HepG2 (cell line): ENCODE data around the gene MTCP1. TPM values are rescaled to one million over a fixed set of nuclear protein-coding genes. Genes with fewer than 3 reads are reported as not detected.

Source experiments
- ATAC-seq: fragments of 200-7000 bp; cut with Tn5 transposase; 3 replicates; pipeline ENCODE4 v1.9.1; 2020; ENCODE audit warnings: mild to moderate bottlenecking, moderate library complexity
- BruUV-seq: library from RNA; stranded (reverse); fragments of 400-500 nt; replicated peaks from 2 replicates; lab custom pipeline; 2021; lab: Mats Ljungman, UMichigan
- CTCF ChIA-PET: fragments of 300-600 bp; formaldehyde crosslinking; extraction: SDS; loops from one replicate; lab custom pipeline; 2021; ENCODE audit warnings: low total read pairs, inconsistent platforms, low intra/inter-chr PET ratio; lab: Yijun Ruan, JAX
- POLR2A ChIA-PET: fragments of 350-600 bp; sonication (Branson Sonifier 250); formaldehyde crosslinking; loops from one replicate; lab custom pipeline; 2020; ENCODE audit warnings: antibody characterized with exemption, inconsistent platforms; lab: Yijun Ruan, JAX
- DNase-seq: peaks from one replicate; pipeline ENCODE4 v3.0.0-alpha.2; 2015; ENCODE audit warnings: low spot score
- FAIRE-seq: peaks from 3 replicates; lab custom pipeline; 2011; peaks lifted over from hg19 to GRCh38; lab: Jason Lieb, UNC
- H2AFZ ChIP-seq: one replicate; pipeline ENCODE4 v1.6.1; 2011; ENCODE audit warnings: low read length, inconsistent platforms
- H3K27ac ChIP-seq: fragments of 300-600 bp; 3 replicates; pipeline ENCODE4 v1.8.0; 2011; ENCODE audit warnings: mixed run types, mild to moderate bottlenecking, mixed read lengths, low read length, inconsistent platforms; ENCODE audit not compliant: insufficient read depth; ENCODE audit errors: extremely low read length
- H3K27me3 ChIP-seq, 2 experiments: fragments of 200-600 bp in 1 of 2; 2 replicates in 1 of 2; 3 replicates in 1 of 2; pipeline versions ENCODE4 v1.6.0 to v1.8.0; 2011; ENCODE audit warnings: low read length in 2 of 2, mild to moderate bottlenecking in 2 of 2, moderate library complexity in 2 of 2, inconsistent platforms in 1 of 2; ENCODE audit not compliant: insufficient read depth in 2 of 2, control insufficient read depth in 1 of 2
- H3K36me3 ChIP-seq, 2 experiments: fragments of 200-600 bp in 1 of 2; replicated peaks in 1 of 2; 2 replicates in 1 of 2; 3 replicates in 1 of 2; pipeline versions ENCODE4 v1.5.1 to v1.8.0; 2011; ENCODE audit warnings: low read length in 2 of 2, inconsistent platforms in 1 of 2; ENCODE audit not compliant: insufficient read depth in 2 of 2, control insufficient read depth in 1 of 2
- H3K4me1 ChIP-seq: 2 replicates; pipeline ENCODE4 v1.5.1; 2012; ENCODE audit warnings: low read length, inconsistent platforms; ENCODE audit not compliant: insufficient read depth
- H3K4me2 ChIP-seq: 2 replicates; pipeline ENCODE4 v1.6.0; 2011; ENCODE audit warnings: low read depth, low read length, inconsistent platforms
- H3K4me3 ChIP-seq, 3 experiments: fragments of 200-600 bp in 1 of 3; sonication (generic), shearing (Covaris generic) in 1 of 3; replicated peaks in 1 of 3; 2 replicates each; pipeline ENCODE4 v1.5.1; 2011 to 2016; ENCODE audit warnings: low read length in 3 of 3, inconsistent platforms in 2 of 3, low read depth in 2 of 3, mild to moderate bottlenecking in 2 of 3, control low read depth in 1 of 3, mixed read lengths in 1 of 3; ENCODE audit not compliant: insufficient read depth in 1 of 3
- H3K79me2 ChIP-seq: one replicate; pipeline ENCODE4 v1.6.1; 2011; ENCODE audit warnings: low read length, inconsistent platforms; ENCODE audit not compliant: insufficient read depth
- H3K9ac ChIP-seq: 2 replicates; pipeline ENCODE4 v1.6.0; 2011; ENCODE audit warnings: mild to moderate bottlenecking, low read depth, low read length, inconsistent platforms; ENCODE audit not compliant: insufficient read depth
- H3K9me3 ChIP-seq: 2 replicates; pipeline ENCODE4 v1.5.1; 2012; ENCODE audit warnings: mild to moderate bottlenecking, low read length
- H4K20me1 ChIP-seq: 2 replicates; pipeline ENCODE4 v1.6.0; 2011; ENCODE audit warnings: inconsistent platforms, mild to moderate bottlenecking, low read length, moderate library complexity; ENCODE audit not compliant: insufficient read depth
- MATR3 ChIP-seq: sonication (generic); formaldehyde crosslinking; IDR thresholded peaks from 2 replicates; pipeline ENCODE4 v1.4.0; 2020; ENCODE audit warnings: missing genetic modification reagents
- NR2F1 ChIP-seq, 2 experiments: fragments of 450-650 bp in 1 of 2; formaldehyde crosslinking in 1 of 2; IDR thresholded peaks; 2 replicates each; pipeline versions ENCODE4 v1.5.0 to v1.6.1; 2016 to 2020; ENCODE audit warnings: mild to moderate bottlenecking in 1 of 2, missing compliant biosample characterization in 1 of 2, missing genetic modification reagents in 1 of 2, moderate library complexity in 1 of 2
- RELA ChIP-seq: sonication (generic); formaldehyde crosslinking; IDR thresholded peaks from 2 replicates; pipeline ENCODE4 v1.4.0; 2020; ENCODE audit warnings: missing genetic modification reagents
- TERF1 ChIP-seq: sonication (generic); formaldehyde crosslinking; IDR thresholded peaks from 2 replicates; pipeline ENCODE4 v1.8.0; 2022; ENCODE audit warnings: mild to moderate bottlenecking, missing genetic modification reagents, moderate library complexity
- TSC22D2 ChIP-seq: sonication (generic); formaldehyde crosslinking; IDR thresholded peaks from 2 replicates; pipeline ENCODE4 v1.5.1; 2020; ENCODE audit warnings: missing genetic modification reagents, mild to moderate bottlenecking, borderline replicate concordance
- XBP1 ChIP-seq: sonication (generic); formaldehyde crosslinking; IDR thresholded peaks from 2 replicates; pipeline ENCODE4 v1.5.0; 2020; ENCODE audit warnings: missing genetic modification reagents
- ZNF12 ChIP-seq: sonication (generic); formaldehyde crosslinking; IDR thresholded peaks from 2 replicates; pipeline ENCODE4 v1.5.0; 2020; ENCODE audit warnings: missing genetic modification reagents
- ZNF205 ChIP-seq: IDR thresholded peaks from 2 replicates; pipeline ENCODE4 v1.6.1; 2018; ENCODE audit warnings: missing biosample characterization, missing genetic modification reagents
- ZNF546 ChIP-seq: sonication (generic); formaldehyde crosslinking; conservative IDR thresholded peaks from 2 replicates; pipeline ENCODE4 v1.8.1; 2023; ENCODE audit warnings: mild to moderate bottlenecking, missing genetic modification reagents
- ZNF770 ChIP-seq: sonication (generic); formaldehyde crosslinking; IDR thresholded peaks from 2 replicates; pipeline ENCODE4 v1.5.0; 2020; ENCODE audit warnings: mild to moderate bottlenecking, missing genetic modification reagents
- ZNF839 ChIP-seq: sonication (generic); formaldehyde crosslinking; IDR thresholded peaks from 2 replicates; pipeline ENCODE4 v1.4.0; 2020; ENCODE audit warnings: missing genetic modification reagents, mild to moderate bottlenecking, borderline replicate concordance
- in situ Hi-C: cut with HindIII; loops from 2 replicates; pipeline ENCODE4 v1.10.0; 2017; ENCODE audit warnings: low pct_unique_long_range_greater_than_20kb; ENCODE audit not compliant: extremely low pct_ligation_motif_present
- intact Hi-C: fragments of 100-400 bp; cut with micrococcal nuclease; formaldehyde crosslinking; loops from one replicate; pipeline ENCODE4 v1.10.0; 2022; ENCODE audit not compliant: unreplicated experiment
- polyA plus RNA-seq, 8 experiments: library from polyadenylated mRNA; depleted of rRNA in 3 of 8; stranded (reverse) in 7 of 8; unstranded in 1 of 8; fragments of >200 nt; fragmentation: Illumina TruSeq in 4 of 8; extraction: Trizol in 4 of 8; gene quantifications; 2 replicates each; pipeline versions ENCODE4 v1.2.1 to v1.2.3, GENCODE V29; 2011 to 2016; ENCODE audit warnings: low read depth in 4 of 8, missing spikeins in 1 of 8, mixed read lengths in 1 of 8; ENCODE audit not compliant: insufficient read depth in 1 of 8
- total RNA-seq, 5 experiments: library from RNA; depleted of rRNA; stranded (reverse); fragments of >200 nt; fragmentation: Illumina TruSeq; extraction: Trizol; gene quantifications; 2 replicates each; pipeline ENCODE4 v1.2.3, GENCODE V29; 2016; ENCODE audit warnings: low read depth in 1 of 5
- TF ChIP-seq, protein P1 (sequence below): sonication (generic); formaldehyde crosslinking; IDR thresholded peaks from 2 replicates; pipeline ENCODE4 v1.8.0; 2022; ENCODE audit warnings: low read depth, missing genetic modification reagents

The MTCP1 gene
- total and polyA plus RNA-seq, 2 of the 13 experiments (the other 11 are each of a cell fraction or from before 2014, with no cell fraction given): 5.1 to 18.9 TPM

- Histone ChIP-seq H3K36me3 (no peaks in the 10 kb centered on the region; a peak in 2 of 5 replicates), H3K27me3 (no peaks in the 10 kb centered on the region), H3K79me2 (no peaks in the 10 kb centered on the region), H3K9ac (no peak overlapping the region)
- FAIRE-seq (no peak), DNase-seq (no peak)
- no TSS peak for BruUV-seq
- TF ChIP-seq XBP1 (CRISPR knock-in tag) (no peak), ZNF770 (CRISPR knock-in tag) (no peak), ZNF205 (CRISPR knock-in tag) (no peak), RELA (CRISPR knock-in tag) (no peak), TERF1 (CRISPR knock-in tag) (no peak), NR2F1 (CRISPR knock-in tag; IDR thresholded peaks at IDR 0.05) (no peak), TSC22D2 (CRISPR knock-in tag) (no peak), MATR3 (CRISPR knock-in tag) (no peak), ZNF546 (no peak), ZNF839 (CRISPR knock-in tag) (no peak), ZNF12 (CRISPR knock-in tag) (no peak)
- TF ChIP-seq, protein P1, sequence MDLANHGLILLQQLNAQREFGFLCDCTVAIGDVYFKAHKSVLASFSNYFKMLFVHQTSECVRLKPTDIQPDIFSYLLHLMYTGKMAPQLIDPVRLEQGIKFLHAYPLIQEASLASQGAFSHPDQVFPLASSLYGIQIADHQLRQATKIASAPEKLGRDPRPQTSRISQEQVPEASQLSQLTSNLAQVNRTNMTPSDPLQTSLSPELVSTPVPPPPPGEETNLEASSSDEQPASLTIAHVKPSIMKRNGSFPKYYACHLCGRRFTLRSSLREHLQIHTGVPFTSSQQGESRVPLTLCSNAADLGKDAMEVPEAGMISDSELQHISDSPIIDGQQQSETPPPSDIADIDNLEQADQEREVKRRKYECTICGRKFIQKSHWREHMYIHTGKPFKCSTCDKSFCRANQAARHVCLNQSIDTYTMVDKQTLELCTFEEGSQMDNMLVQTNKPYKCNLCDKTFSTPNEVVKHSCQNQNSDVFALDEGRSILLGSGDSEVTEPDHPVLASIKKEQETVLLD (CRISPR knock-in tag): no peak
- TF ChIP-seq, all 625 proteins: peak for 0
- Histone ChIP-seq H2AFZ (no peak overlapping the region), H3K4me2 (no peak overlapping the region), H3K4me1 (peaks cover 7% of the 10 kb centered on the region; the same call in 1 of the 2 replicates), H3K4me3 (no peak overlapping the region), H4K20me1 (no peaks in the 10 kb centered on the region), H3K27ac (no peak overlapping the region), H3K9me3 (no peaks in the 10 kb centered on the region)
- intact Hi-C loops: no loop called here
- CTCF ChIA-PET: no interaction called here
- ATAC-seq: no peak
- in situ Hi-C loops: no loop called here
- POLR2A ChIA-PET: no interaction called here
Measured at GRCh38 chrX:155108427-155108826, 37.5 kb upstream of the MTCP1 start.
